GM10847 (cell line): Measurements from ENCODE around the gene DCAKD.

Experiments
- POLR2A ChIP-seq: IDR thresholded peaks from 2 replicates; pipeline ENCODE4 v1.6.1; 2011; ENCODE audit not compliant: insufficient read length; ENCODE audit errors: extremely low read depth

Gene DCAKD

GRCh38 chr17:45005700-45006099 lies 45.7 kb downstream of the DCAKD start:
- no peak for TF ChIP-seq POLR2A

- no peak for TF ChIP-seq POLR2A
Observed at GRCh38 chr17:45004388-45004787, 47.0 kb downstream of the DCAKD start.

GRCh38 chr17:45003877-45004276 lies 47.6 kb downstream of the DCAKD start:
- no peak for TF ChIP-seq POLR2A

- TF ChIP-seq POLR2A: no peak
Observed at GRCh38 chr17:45001310-45001709, 50.1 kb downstream of the DCAKD start.

GRCh38 chr17:44999433-44999832 lies 52.0 kb downstream of the DCAKD start:
- TF ChIP-seq POLR2A: no peak

- no peak for TF ChIP-seq POLR2A
Observed at GRCh38 chr17:44998646-44999045, 52.8 kb downstream of the DCAKD start.

- no peak for TF ChIP-seq POLR2A
Observed at GRCh38 chr17:44997733-44998520, 53.5 kb downstream of the DCAKD start.

GRCh38 chr17:44996304-44996703 lies 55.1 kb downstream of the DCAKD start:
- TF ChIP-seq POLR2A: no peak

- TF ChIP-seq POLR2A: no peak
Observed at GRCh38 chr17:44995436-44996001, 55.9 kb downstream of the DCAKD start.

- TF ChIP-seq POLR2A: no peak
Observed at GRCh38 chr17:44992242-44992939, 59.0 kb downstream of the DCAKD start.

GRCh38 chr17:44990994-44991393 lies 60.4 kb downstream of the DCAKD start:
- no peak for TF ChIP-seq POLR2A

GRCh38 chr17:44989552-44990138 lies 61.8 kb downstream of the DCAKD start:
- TF ChIP-seq POLR2A: no peak

- TF ChIP-seq POLR2A: no peak
Observed at GRCh38 chr17:44988044-44988942, 63.1 kb downstream of the DCAKD start.

- no peak for TF ChIP-seq POLR2A
Observed at GRCh38 chr17:44983563-44983962, 67.9 kb downstream of the DCAKD start.

- TF ChIP-seq POLR2A: no peak
Observed at GRCh38 chr17:44982113-44982702, 69.2 kb downstream of the DCAKD start.
